SK-N-MC (cell line): ENCODE data around the gene UBR7.

ENCODE experiments used
- EZH2 ChIP-seq: fragments of 200-600 bp; sonication (generic); IDR thresholded peaks from one replicate; pipeline ENCODE4 v1.6.1; 2017; ENCODE audit warnings: antibody characterized with exemption
- POLR2AphosphoS5 ChIP-seq: IDR thresholded peaks from 2 replicates; pipeline ENCODE4 v1.6.1; 2012; ENCODE audit warnings: mild to moderate bottlenecking, low read depth, low read length, borderline replicate concordance

GRCh38 chr14:93212432-93212831, 5.4 kb downstream of the UBR7 start:
- TF ChIP-seq EZH2 (no peak), POLR2AphosphoS5 (no peak)
